ENCODE data around the gene CEBPZOS. TPM values are rescaled to one million over a fixed set of nuclear protein-coding genes. Genes with fewer than 3 reads are reported as not detected.

CEBPZOS gene
- total RNA-seq, 4 donors from 2014 or later = 17.9 to 22.3 (median 20.3) TPM

GRCh38 chr2:37181726-37182684 lies 14.3 kb upstream of the CEBPZOS start:
- Histone ChIP-seq H3K27ac (no peak overlapping the region), H3K9me3 (no peaks in the 10 kb centered on the region), H3K4me3 (no peak overlapping the region), H3K27me3 (no peaks in the 10 kb centered on the region), H3K4me1 (peaks cover 0 to 11% (median 0%) of the 10 kb centered on the region in 3 donors), H3K36me3 (no peaks in the 10 kb centered on the region)
- TF ChIP-seq POLR2A (IDR thresholded peaks at IDR 0.05) (no peak), CTCF (IDR thresholded peaks at IDR 0.05) (no peak)
- 74 to 76% methylated on average over 16 to 17 of the region's 17 CpGs for WGBS, 2 donors
- no peak for DNase-seq
- intact Hi-C loops (cut with DNase I) = no loop called here

- peak within 1 kb of the TSS in 3 of 4 donors; percentile 5 to 50 (median 48) for H3K27ac ChIP-seq
- H3K4me3 ChIP-seq = no peak within 1 kb of the TSS
- no peaks in the 10 kb centered on the region for H3K9me3 ChIP-seq
- no peaks in the 10 kb centered on the region for H3K36me3 ChIP-seq
- DNase-seq = no peak
- TF ChIP-seq CTCF (IDR thresholded peaks at IDR 0.05) = no peak
- no peak for TF ChIP-seq POLR2A (IDR thresholded peaks at IDR 0.05)
- no peaks in the 10 kb centered on the region for H3K27me3 ChIP-seq
- WGBS, 2 donors = 80 to 84% methylated on average over 2 of the region's 2 CpGs
- peaks cover 0 to 15% (median 7%) of the 10 kb centered on the region in 3 donors for H3K4me1 ChIP-seq
- intact Hi-C loops (cut with DNase I) = no loop called here
Measured at GRCh38 chr2:37188570-37188969, 7.7 kb upstream of the CEBPZOS start, which contains the start of gene SULT6B1. Gene SULT6B1, minus strand, starts transcription at chr2:37188670. Its CDS starts 30 bp downstream, at chr2:37188640.

GRCh38 chr2:37189452-37190153 lies 6.7 kb upstream of the CEBPZOS start:
- H3K27ac ChIP-seq = peak overlapping the region; percentile 5 to 50 (median 28)
- H3K4me3 ChIP-seq = no peak overlapping the region
- peaks cover 0 to 15% (median 7%) of the 10 kb centered on the region in 3 donors for H3K4me1 ChIP-seq
- intact Hi-C loops (cut with DNase I) = no loop called here
- no peaks in the 10 kb centered on the region for H3K36me3 ChIP-seq
- H3K27me3 ChIP-seq = no peaks in the 10 kb centered on the region
- H3K9me3 ChIP-seq = no peaks in the 10 kb centered on the region
- DNase-seq = no peak
- WGBS, 2 donors = 46 to 61% methylated on average over 4 to 6 of the region's 6 CpGs
- peak in 1 of 6 experiments; percentile 19 for TF ChIP-seq CTCF (IDR thresholded peaks at IDR 0.05)
- TF ChIP-seq POLR2A (IDR thresholded peaks at IDR 0.05) = no peak

GRCh38 chr2:37190290-37190689 lies 6.0 kb upstream of the CEBPZOS start:
- H3K27me3 ChIP-seq = no peaks in the 10 kb centered on the region
- DNase-seq = no peak
- peak overlapping the region in 1 of 4 donors; percentile 5 for H3K27ac ChIP-seq
- WGBS, 2 donors = 66 to 73% methylated on average over 4 of the region's 4 CpGs
- no peaks in the 10 kb centered on the region for H3K9me3 ChIP-seq
- no peaks in the 10 kb centered on the region for H3K36me3 ChIP-seq
- H3K4me3 ChIP-seq = no peak overlapping the region
- TF ChIP-seq POLR2A (IDR thresholded peaks at IDR 0.05) = no peak
- no peak for TF ChIP-seq CTCF (IDR thresholded peaks at IDR 0.05)
- intact Hi-C loops (cut with DNase I) = no loop called here
- H3K4me1 ChIP-seq = peaks cover 0 to 15% (median 7%) of the 10 kb centered on the region in 3 donors

- no peak for DNase-seq
- 80 to 88% methylated on average over 3 to 4 of the region's 4 CpGs for WGBS, 2 donors
Measured at GRCh38 chr2:37191253-37191652, 5.0 kb upstream of the CEBPZOS start.

More at GRCh38 chr2:37191253-37191652, 5.0 kb upstream of the CEBPZOS start:
- intact Hi-C loops (cut with DNase I) = no loop called here
- Histone ChIP-seq H3K27ac (no peak overlapping the region), H3K27me3 (no peaks in the 10 kb centered on the region), H3K4me3 (no peak overlapping the region), H3K4me1 (peaks cover 0 to 21% (median 11%) of the 10 kb centered on the region in 3 donors), H3K36me3 (no peaks in the 10 kb centered on the region), H3K9me3 (no peaks in the 10 kb centered on the region)
- no peak for TF ChIP-seq CTCF (IDR thresholded peaks at IDR 0.05)
- TF ChIP-seq POLR2A (IDR thresholded peaks at IDR 0.05) = no peak
